Left ventricle myocardium inferior (tissue), 1 donor: ENCODE data around the gene ZNF628. TPM values are rescaled to one million over a fixed set of nuclear protein-coding genes. Genes with fewer than 3 reads are reported as not detected.

Source experiments
- DNase-seq: peaks from one replicate; pipeline ENCODE4 v3.0.0-alpha.2; 2020
- H3K27ac ChIP-seq: fragments of 200-600 bp; replicated peaks from 2 replicates; pipeline ENCODE4 v1.8.0; 2021
- H3K27me3 ChIP-seq: fragments of 200-600 bp; 2 replicates; pipeline ENCODE4 v1.8.0; 2021; ENCODE audit warnings: low read depth
- H3K36me3 ChIP-seq: fragments of 200-600 bp; 2 replicates; pipeline ENCODE4 v1.8.0; 2021
- H3K4me1 ChIP-seq: fragments of 200-600 bp; 2 replicates; pipeline ENCODE4 v1.8.0; 2021
- H3K4me3 ChIP-seq: fragments of 200-600 bp; 2 replicates; pipeline ENCODE4 v1.8.0; 2021; ENCODE audit warnings: mild to moderate bottlenecking, moderate library complexity
- H3K9me3 ChIP-seq: fragments of 200-600 bp; replicated peaks from 2 replicates; pipeline ENCODE4 v1.8.0; 2021
- intact Hi-C: fragments of 100-400 bp; cut with micrococcal nuclease; formaldehyde crosslinking; loops from one replicate; pipeline ENCODE4 v1.11.0; 2022
- long read RNA-seq: library from polyadenylated mRNA; unstranded; transcript quantifications from one replicate; pipeline ENCODE4 v2.0.0, GENCODE V29; 2021
- total RNA-seq: library from RNA; stranded (reverse); fragmentation: NEBNext Ultra II Directional; extraction: Animal tissue kit (Norgen Biotek cat#: 25700); gene quantifications from one replicate; pipeline ENCODE4 v1.2.1, GENCODE V29; 2021
- TF ChIP-seq, protein P1 (sequence below): fragments of 200-600 bp; IDR thresholded peaks from 2 replicates; pipeline ENCODE4 v1.8.0; 2021; ENCODE audit warnings: antibody characterized with exemption, mild to moderate bottlenecking, borderline replicate concordance
- donor health status: DM: no; HTN: yes; CAD: no; lungs with severe emphysema.

Gene ZNF628
- total RNA-seq, result 5.4 TPM
- long read RNA-seq, transcript ZNF628-201 (1 exons, 3,177 nt), result major isoform, 11 of 11 reads
- long read RNA-seq, partial matches to known transcripts, result 0 of 11 reads
- long read RNA-seq, other reads (novel, unspliced or antisense), result 0 of 11 reads

- intact Hi-C loops, result no loop called here
- TF ChIP-seq, protein P1, sequence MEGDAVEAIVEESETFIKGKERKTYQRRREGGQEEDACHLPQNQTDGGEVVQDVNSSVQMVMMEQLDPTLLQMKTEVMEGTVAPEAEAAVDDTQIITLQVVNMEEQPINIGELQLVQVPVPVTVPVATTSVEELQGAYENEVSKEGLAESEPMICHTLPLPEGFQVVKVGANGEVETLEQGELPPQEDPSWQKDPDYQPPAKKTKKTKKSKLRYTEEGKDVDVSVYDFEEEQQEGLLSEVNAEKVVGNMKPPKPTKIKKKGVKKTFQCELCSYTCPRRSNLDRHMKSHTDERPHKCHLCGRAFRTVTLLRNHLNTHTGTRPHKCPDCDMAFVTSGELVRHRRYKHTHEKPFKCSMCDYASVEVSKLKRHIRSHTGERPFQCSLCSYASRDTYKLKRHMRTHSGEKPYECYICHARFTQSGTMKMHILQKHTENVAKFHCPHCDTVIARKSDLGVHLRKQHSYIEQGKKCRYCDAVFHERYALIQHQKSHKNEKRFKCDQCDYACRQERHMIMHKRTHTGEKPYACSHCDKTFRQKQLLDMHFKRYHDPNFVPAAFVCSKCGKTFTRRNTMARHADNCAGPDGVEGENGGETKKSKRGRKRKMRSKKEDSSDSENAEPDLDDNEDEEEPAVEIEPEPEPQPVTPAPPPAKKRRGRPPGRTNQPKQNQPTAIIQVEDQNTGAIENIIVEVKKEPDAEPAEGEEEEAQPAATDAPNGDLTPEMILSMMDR, result no peak
- Histone ChIP-seq H3K36me3 (no peaks in the 10 kb centered on the region), H3K27ac (peak within 1 kb of the TSS; percentile 97), H3K27me3 (no peaks in the 10 kb centered on the region), H3K4me3 (peak within 1 kb of the TSS; percentile 73), H3K9me3 (no peaks in the 10 kb centered on the region), H3K4me1 (peaks cover 33% of the 10 kb centered on the region)
- DNase-seq, result peak; percentile 99
These were observed at the start of gene ZNF628 for GRCh38 chr19:55476100-55476775. Gene ZNF628 (plus strand): TSS chr19:55476617. CDS start chr19:55479911, 3,294 bp downstream.

DNA sequence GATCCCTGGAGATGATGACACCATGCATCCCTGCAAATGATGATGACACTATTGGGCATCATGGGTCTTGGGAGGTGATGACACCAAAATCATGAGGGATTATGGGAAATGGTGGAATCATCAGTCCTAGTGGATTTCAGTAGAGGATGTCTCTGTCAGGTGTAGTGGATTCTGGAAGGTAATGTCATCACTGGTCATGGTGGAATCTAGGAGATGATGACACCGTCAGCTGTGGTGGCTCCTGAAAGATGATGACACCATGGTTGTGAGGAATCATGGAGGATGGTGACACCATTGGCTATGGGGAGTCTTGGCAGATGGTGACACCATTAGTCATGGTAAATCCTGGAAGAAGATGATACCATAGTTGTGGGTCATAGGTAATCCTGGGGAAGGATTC, 45.2 kb upstream of the ZNF628 start:
- Histone ChIP-seq H3K4me3 (no peak overlapping the region), H3K27ac (no peak overlapping the region), H3K4me1 (no peaks in the 10 kb centered on the region), H3K36me3 (no peaks in the 10 kb centered on the region), H3K27me3 (peaks cover 85% of the 10 kb centered on the region), H3K9me3 (no peaks in the 10 kb centered on the region)
- TF ChIP-seq, protein P1, result no peak
- DNase-seq, result no peak
- intact Hi-C loops, result no loop called here

DNA sequence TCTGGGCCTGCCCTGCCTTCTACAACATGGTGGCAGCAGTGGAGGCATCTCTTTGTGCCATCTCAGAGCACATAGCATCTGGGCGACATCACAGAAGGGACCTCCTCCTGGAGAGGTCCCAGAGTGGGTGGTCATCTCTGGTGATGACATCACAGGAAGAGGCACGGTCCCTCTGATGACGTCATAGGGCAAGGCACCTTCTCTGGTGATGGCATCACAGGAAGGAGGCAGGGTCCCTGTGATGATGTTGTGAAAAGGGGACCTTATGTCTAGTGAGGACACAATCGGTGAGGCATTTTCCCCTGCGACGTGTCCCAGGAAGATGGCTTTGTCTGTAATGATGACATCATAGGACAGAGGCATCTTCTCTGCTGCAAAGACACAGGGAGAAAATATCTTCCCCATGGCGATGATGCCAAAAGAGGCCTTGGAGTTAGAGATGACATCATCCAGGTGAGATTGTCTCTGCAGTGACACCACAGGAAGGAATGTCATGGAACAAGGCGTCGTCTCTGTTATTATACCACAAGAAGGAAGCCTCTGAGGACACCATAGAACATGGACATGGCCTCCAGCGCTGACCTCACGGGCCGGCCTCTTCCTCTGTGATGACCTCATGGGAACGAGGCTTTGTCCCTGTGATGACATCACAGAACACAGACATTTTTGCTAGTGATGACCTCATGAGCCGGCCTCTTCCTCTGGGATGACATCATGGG, 44.0 kb upstream of the ZNF628 start:
- intact Hi-C loops, result no loop called here
- no peak for DNase-seq
- H3K27me3 ChIP-seq, result peaks cover 85% of the 10 kb centered on the region

GRCh38 chr19:55433292-55433691, 43.1 kb upstream of the ZNF628 start:
- Histone ChIP-seq H3K36me3 (no peaks in the 10 kb centered on the region), H3K4me3 (no peak overlapping the region), H3K4me1 (no peaks in the 10 kb centered on the region), H3K27me3 (peaks cover 85% of the 10 kb centered on the region), H3K27ac (no peak overlapping the region), H3K9me3 (no peaks in the 10 kb centered on the region)
- no peak for DNase-seq
- intact Hi-C loops, result no loop called here
- TF ChIP-seq, protein P1, result no peak

More for the DNA sequence above, 44.0 kb upstream of the ZNF628 start:
- H3K36me3 ChIP-seq, result no peaks in the 10 kb centered on the region
- TF ChIP-seq, protein P1, result no peak
- H3K9me3 ChIP-seq, result no peaks in the 10 kb centered on the region
- H3K27ac ChIP-seq, result no peak overlapping the region
- H3K4me3 ChIP-seq, result no peak overlapping the region
- H3K4me1 ChIP-seq, result no peaks in the 10 kb centered on the region

GRCh38 chr19:55434356-55434919, 42.0 kb upstream of the ZNF628 start:
- H3K27me3 ChIP-seq, result peaks cover 85% of the 10 kb centered on the region
- intact Hi-C loops, result no loop called here
- no peak for DNase-seq

More at GRCh38 chr19:55434356-55434919, 42.0 kb upstream of the ZNF628 start:
- H3K27ac ChIP-seq, result no peak overlapping the region
- H3K9me3 ChIP-seq, result no peaks in the 10 kb centered on the region
- no peaks in the 10 kb centered on the region for H3K4me1 ChIP-seq
- H3K36me3 ChIP-seq, result no peaks in the 10 kb centered on the region
- TF ChIP-seq, protein P1, result no peak
- H3K4me3 ChIP-seq, result no peak overlapping the region
